Keratinocyte (primary cell): ENCODE measurements around the gene ALX4.

Experiments used
- CTCF ChIP-seq, 3 experiments: IDR thresholded peaks in 1 of 3; conservative IDR thresholded peaks in 1 of 3; optimal IDR thresholded peaks in 1 of 3; 2 replicates in 2 of 3; 3 replicates in 1 of 3; pipeline versions ENCODE3 to v1.5.1; 2011; ENCODE audit warnings: low read length in 3 of 3, mild to moderate bottlenecking in 3 of 3, moderate library complexity in 2 of 3, control low read depth in 1 of 3, inconsistent platforms in 1 of 3; ENCODE audit not compliant: insufficient read depth in 2 of 3; ENCODE audit errors: extremely low read depth in 1 of 3
- EZH2 ChIP-seq: IDR thresholded peaks from one replicate; pipeline ENCODE4 v1.6.1; 2012; ENCODE audit warnings: inconsistent platforms, mild to moderate bottlenecking, low read length, moderate library complexity

DNA sequence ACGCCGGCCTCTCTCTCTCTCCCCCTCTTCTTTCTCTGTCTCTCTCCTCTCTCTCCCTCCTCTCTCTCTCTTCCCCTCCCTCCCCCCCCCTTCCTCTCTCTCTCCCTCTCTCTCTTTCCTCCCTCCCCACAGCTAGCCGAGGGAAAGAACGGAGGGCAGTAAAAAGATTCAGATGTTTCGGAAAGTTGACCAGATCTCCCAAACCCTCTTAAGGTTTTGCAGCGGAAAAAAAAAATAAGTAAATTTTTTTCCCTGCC is 195 bp upstream of the ALX4 start:
- TF ChIP-seq CTCF (optimal IDR thresholded peaks at IDR 0.05 in 1 of 3, IDR thresholded peaks at IDR 0.05 in 1 of 3, conservative IDR thresholded peaks at IDR 0.05 in 1 of 3; ENCODE audit: extremely low read depth in 1 of 3, insufficient read depth in 2 of 3, low read length in 3 of 3): no peak
- TF ChIP-seq EZH2: no peak
